Adrenal gland (tissue), 12 donors: ENCODE data around the gene ACBD6. TPM values are rescaled to one million over a fixed set of nuclear protein-coding genes. Genes with fewer than 3 reads are reported as not detected.

Source experiments
- DNase-seq, 7 donors: peaks; one replicate each; pipeline ENCODE4 v3.0.0-alpha.2; 2019 to 2020
- H3K27ac ChIP-seq, 5 donors: fragments of 200-600 bp; sonication (generic) in 4 of 5; 1 replicate in 3 of 5; 2 replicates in 2 of 5; pipeline versions ENCODE4 v1.5.1 to v1.8.0; 2016 to 2020; ENCODE audit warnings: mild to moderate bottlenecking in 1 of 5
- H3K27me3 ChIP-seq: fragments of 200-600 bp; 2 replicates; pipeline ENCODE4 v1.8.0; 2021
- H3K36me3 ChIP-seq, 2 donors: fragments of 200-600 bp; replicated peaks in 1 of 2; 1 replicate in 1 of 2; 2 replicates in 1 of 2; pipeline versions ENCODE4 v1.5.1 to v1.8.0; 2018 to 2022
- H3K4me1 ChIP-seq, 2 donors: fragments of 200-600 bp; replicated peaks in 1 of 2; 1 replicate in 1 of 2; 2 replicates in 1 of 2; pipeline versions ENCODE4 v1.5.1 to v1.8.0; 2018 to 2021
- H3K4me3 ChIP-seq, 4 donors: fragments of 200-600 bp; sonication (generic) in 3 of 4; one replicate each; pipeline ENCODE4 v1.5.1; 2016 to 2018
- H3K9me3 ChIP-seq, 3 donors: fragments of 200-600 bp; sonication (generic) in 1 of 3; replicated peaks in 1 of 3; 1 replicate in 2 of 3; 2 replicates in 1 of 3; pipeline versions ENCODE4 v1.5.1 to v1.8.0; 2016 to 2021
- POLR2A ChIP-seq, 2 donors: fragments of 450-650 bp; IDR thresholded peaks; one replicate each; pipeline ENCODE4 v1.6.1; 2017; ENCODE audit warnings: antibody characterized with exemption in 2 of 2, mild to moderate bottlenecking in 2 of 2, moderate library complexity in 1 of 2
- WGBS, 4 donors: extraction: QIAGEN DNeasy Blood & Tissue Kit in 2 of 4; methylation state at CpG; one replicate each; pipeline versions ENCODE4 v1.1.5 to v1.1.7; 2013 to 2017; 5-methylcytosine and 5-hydroxymethylcytosine counted together
- intact Hi-C, 2 donors: fragments of 100-400 bp; cut with DNase I; formaldehyde crosslinking; loops; one replicate each; pipeline versions ENCODE4 v1.14.1 to v1.15.0; 2022 to 2023
- polyA plus RNA-seq, 3 donors: library from polyadenylated mRNA; stranded (reverse); fragments of 200-250 nt in 2 of 3; fragments of 350-450 nt in 1 of 3; fragmentation: Illumina TruSeq in 1 of 3; extraction: RNeasy Lipid Tissue Mini Kit (QIAGEN cat#74804) in 1 of 3; gene quantifications; one replicate each; pipeline ENCODE4 v1.2.3, GENCODE V29; 2013 to 2014
- total RNA-seq, 9 donors: library from RNA; depleted of rRNA in 4 of 9; stranded (reverse); fragments of >200 nt in 4 of 9; fragments of 120-200 nt in 1 of 9; fragmentation: NEBNext Ultra II Directional in 1 of 9; extraction: Animal tissue kit (Norgen Biotek cat#: 25700) in 1 of 9; gene quantifications; one replicate each; pipeline versions ENCODE4 v1.1.0 to v1.2.4, GENCODE V29; 2013 to 2023
- TF ChIP-seq, protein P1 (sequence below), 6 experiments: fragments of 450-650 bp in 4 of 6; fragments of 200-600 bp in 2 of 6; sonication (generic) in 1 of 6; IDR thresholded peaks; 1 replicate in 5 of 6; 2 replicates in 1 of 6; pipeline versions ENCODE4 v1.5.1 to v1.8.0; 2016 to 2021; ENCODE audit warnings: antibody characterized with exemption in 6 of 6, mild to moderate bottlenecking in 2 of 6, moderate library complexity in 1 of 6
- donor health status: healthy with polysubstance abuse.
- donor health status: Bipolar disorder and iron deficiency.
- donor health status: DM: yes; HTN: yes; CAD: no.
- donor health status: DM: no; HTN: no; CAD: no.
- donor health status: DM: no; HTN: no; CAD: no.
- donor health status: DM: yes; HTN: yes; CAD: no.

ACBD6 gene
- total and polyA plus RNA-seq, 12 donors, result 28.7 to 75.1 (median 36.6) TPM

DNA sequence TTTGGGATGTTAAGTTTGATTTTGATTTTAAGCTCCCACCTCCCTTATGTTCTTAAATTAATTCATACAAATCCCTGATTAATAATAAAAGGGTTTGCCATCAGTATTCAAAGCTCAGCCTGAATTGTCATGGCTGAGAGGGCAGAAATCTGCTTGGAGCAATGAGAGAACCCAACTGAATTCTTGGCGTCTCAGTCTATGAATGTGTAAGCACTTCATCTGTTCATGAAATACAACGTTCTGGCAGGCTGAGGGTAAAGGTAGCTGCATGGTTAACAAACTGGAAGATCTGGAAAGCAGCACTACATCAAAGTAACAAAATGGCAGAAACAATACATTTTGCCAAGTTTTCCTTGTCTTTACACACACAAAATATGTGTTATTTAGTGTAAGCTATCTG lies 95.3 kb downstream of the ACBD6 start:
- 89 to 94% (median 90%) methylated on average over 2 of the region's 2 CpGs for WGBS, 4 donors

DNA sequence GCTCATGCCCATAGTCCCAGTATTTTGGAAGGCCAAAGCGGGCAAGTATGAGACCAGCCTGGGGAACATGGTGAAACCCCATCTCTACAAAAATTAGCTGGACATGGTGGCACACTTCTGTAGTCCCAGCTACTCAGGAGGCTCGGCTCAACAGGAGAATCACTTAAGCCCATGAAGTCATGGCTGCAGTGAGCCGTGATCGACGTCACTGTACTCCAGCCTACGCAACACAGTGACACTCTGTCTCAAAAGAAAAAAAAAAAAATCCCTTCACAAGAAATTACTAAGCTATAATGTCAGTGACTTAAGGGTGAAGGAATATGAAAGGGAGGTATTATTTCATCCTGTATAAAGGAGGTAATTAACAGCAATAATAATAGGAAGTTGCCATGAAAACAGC lies 99.8 kb downstream of the ACBD6 start:
- WGBS, 4 donors, result 80 to 99% (median 90%) methylated on average over 6 of the region's 6 CpGs
- TF ChIP-seq, protein P1, sequence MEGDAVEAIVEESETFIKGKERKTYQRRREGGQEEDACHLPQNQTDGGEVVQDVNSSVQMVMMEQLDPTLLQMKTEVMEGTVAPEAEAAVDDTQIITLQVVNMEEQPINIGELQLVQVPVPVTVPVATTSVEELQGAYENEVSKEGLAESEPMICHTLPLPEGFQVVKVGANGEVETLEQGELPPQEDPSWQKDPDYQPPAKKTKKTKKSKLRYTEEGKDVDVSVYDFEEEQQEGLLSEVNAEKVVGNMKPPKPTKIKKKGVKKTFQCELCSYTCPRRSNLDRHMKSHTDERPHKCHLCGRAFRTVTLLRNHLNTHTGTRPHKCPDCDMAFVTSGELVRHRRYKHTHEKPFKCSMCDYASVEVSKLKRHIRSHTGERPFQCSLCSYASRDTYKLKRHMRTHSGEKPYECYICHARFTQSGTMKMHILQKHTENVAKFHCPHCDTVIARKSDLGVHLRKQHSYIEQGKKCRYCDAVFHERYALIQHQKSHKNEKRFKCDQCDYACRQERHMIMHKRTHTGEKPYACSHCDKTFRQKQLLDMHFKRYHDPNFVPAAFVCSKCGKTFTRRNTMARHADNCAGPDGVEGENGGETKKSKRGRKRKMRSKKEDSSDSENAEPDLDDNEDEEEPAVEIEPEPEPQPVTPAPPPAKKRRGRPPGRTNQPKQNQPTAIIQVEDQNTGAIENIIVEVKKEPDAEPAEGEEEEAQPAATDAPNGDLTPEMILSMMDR (IDR thresholded peaks at IDR 0.05), result no peak
- no peak for TF ChIP-seq POLR2A (IDR thresholded peaks at IDR 0.05)
- Histone ChIP-seq H3K4me3 (no peak overlapping the region), H3K4me1 (no peaks in the 10 kb centered on the region), H3K27me3 (no peaks in the 10 kb centered on the region), H3K27ac (no peak overlapping the region), H3K9me3 (no peaks in the 10 kb centered on the region), H3K36me3 (no peaks in the 10 kb centered on the region)
- intact Hi-C loops, result no loop called here
- no peak for DNase-seq

More for the DNA sequence above, 95.3 kb downstream of the ACBD6 start:
- Histone ChIP-seq H3K36me3 (no peaks in the 10 kb centered on the region), H3K9me3 (no peaks in the 10 kb centered on the region), H3K27ac (no peak overlapping the region), H3K27me3 (no peaks in the 10 kb centered on the region), H3K4me1 (no peaks in the 10 kb centered on the region), H3K4me3 (no peak overlapping the region)
- TF ChIP-seq POLR2A (IDR thresholded peaks at IDR 0.05), result no peak
- TF ChIP-seq, protein P1 (IDR thresholded peaks at IDR 0.05), result no peak
- intact Hi-C loops, result no loop called here
- no peak for DNase-seq

DNA sequence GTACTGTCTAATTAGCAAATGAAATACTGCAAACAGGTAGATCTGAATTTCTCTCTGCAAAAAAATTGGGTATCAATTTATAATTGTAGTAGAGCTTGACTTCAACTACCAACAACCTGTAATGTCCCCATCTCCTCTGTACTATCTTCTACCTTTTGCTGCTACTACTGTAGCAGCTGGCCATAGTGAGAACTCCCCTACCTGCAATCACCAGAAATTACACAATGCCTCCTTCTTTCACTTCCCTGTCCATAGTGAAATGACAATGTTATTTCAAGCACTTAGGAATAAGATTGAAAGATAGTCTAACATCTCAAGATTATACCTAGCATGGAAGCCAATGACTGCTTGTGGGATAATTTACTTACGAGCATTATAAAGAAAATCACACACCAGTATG lies 100.4 kb downstream of the ACBD6 start:
- intact Hi-C loops, result no loop called here
- 85 to 100% (median 95%) methylated on average over 1 of the region's 1 CpG for WGBS, 4 donors
- Histone ChIP-seq H3K27ac (no peak overlapping the region), H3K4me1 (no peaks in the 10 kb centered on the region), H3K9me3 (no peaks in the 10 kb centered on the region), H3K27me3 (no peaks in the 10 kb centered on the region), H3K4me3 (no peak overlapping the region), H3K36me3 (no peaks in the 10 kb centered on the region)
- TF ChIP-seq, protein P1 (IDR thresholded peaks at IDR 0.05), result no peak
- no peak for TF ChIP-seq POLR2A (IDR thresholded peaks at IDR 0.05)
- DNase-seq, result no peak

DNA sequence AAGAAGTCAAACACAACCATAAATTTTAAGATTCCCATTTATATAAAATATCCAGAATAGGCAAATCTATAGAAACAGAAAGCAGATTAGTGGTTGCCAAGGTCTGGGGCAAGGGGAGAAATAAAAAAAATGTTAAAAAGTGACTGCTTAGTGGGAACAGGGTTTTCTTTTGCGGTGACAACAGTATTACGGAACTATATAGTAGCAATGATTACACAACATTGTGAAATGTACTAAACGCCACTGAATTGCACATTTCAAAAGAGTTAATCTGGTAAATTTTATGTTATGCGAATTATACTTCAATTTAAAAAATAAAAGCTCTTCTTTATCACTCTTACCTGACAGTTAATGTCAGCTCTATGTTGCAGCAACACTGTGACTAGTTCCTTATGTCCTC lies 105.2 kb downstream of the ACBD6 start:
- Histone ChIP-seq H3K4me3 (no peak overlapping the region), H3K36me3 (no peaks in the 10 kb centered on the region), H3K27me3 (no peaks in the 10 kb centered on the region), H3K27ac (no peak overlapping the region), H3K9me3 (no peaks in the 10 kb centered on the region), H3K4me1 (no peaks in the 10 kb centered on the region)
- WGBS, 4 donors, result 60 to 92% (median 77%) methylated on average over 4 of the region's 4 CpGs
- intact Hi-C loops, result no loop called here
- no peak for TF ChIP-seq POLR2A (IDR thresholded peaks at IDR 0.05)
- TF ChIP-seq, protein P1 (IDR thresholded peaks at IDR 0.05), result no peak
- no peak for DNase-seq
